ENCODE results near the gene PADI6.

DNA sequence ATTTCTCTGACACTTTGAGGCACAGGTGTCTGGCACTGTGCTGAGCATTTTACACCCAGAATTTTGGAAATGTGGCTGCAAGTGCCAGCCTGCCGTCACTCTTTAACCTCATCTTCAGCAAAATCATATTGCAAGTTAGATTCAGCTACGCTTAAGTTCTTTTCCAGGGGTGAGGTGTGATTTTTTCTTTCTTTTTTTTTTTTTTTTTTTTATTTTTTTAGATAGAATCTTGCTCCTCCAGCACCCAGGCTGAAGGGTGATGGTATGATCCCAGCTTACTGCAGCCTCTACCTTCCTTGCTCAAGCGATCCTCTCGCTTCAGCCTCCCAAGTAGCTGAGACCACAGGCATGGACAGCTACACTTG is 70.0 kb downstream of the PADI6 start:
- TF ChIP-seq, protein P1, sequence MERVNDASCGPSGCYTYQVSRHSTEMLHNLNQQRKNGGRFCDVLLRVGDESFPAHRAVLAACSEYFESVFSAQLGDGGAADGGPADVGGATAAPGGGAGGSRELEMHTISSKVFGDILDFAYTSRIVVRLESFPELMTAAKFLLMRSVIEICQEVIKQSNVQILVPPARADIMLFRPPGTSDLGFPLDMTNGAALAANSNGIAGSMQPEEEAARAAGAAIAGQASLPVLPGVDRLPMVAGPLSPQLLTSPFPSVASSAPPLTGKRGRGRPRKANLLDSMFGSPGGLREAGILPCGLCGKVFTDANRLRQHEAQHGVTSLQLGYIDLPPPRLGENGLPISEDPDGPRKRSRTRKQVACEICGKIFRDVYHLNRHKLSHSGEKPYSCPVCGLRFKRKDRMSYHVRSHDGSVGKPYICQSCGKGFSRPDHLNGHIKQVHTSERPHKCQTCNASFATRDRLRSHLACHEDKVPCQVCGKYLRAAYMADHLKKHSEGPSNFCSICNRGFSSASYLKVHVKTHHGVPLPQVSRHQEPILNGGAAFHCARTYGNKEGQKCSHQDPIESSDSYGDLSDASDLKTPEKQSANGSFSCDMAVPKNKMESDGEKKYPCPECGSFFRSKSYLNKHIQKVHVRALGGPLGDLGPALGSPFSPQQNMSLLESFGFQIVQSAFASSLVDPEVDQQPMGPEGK (CRISPR knock-in tag; IDR thresholded peaks at IDR 0.05; ENCODE audit: borderline replicate concordance), result no peak
- no peak for TF ChIP-seq ZFP3 (CRISPR knock-in tag; IDR thresholded peaks at IDR 0.05)
- TF ChIP-seq ZFP30 (CRISPR knock-in tag; IDR thresholded peaks at IDR 0.05), result no peak
- TF ChIP-seq, protein P2, sequence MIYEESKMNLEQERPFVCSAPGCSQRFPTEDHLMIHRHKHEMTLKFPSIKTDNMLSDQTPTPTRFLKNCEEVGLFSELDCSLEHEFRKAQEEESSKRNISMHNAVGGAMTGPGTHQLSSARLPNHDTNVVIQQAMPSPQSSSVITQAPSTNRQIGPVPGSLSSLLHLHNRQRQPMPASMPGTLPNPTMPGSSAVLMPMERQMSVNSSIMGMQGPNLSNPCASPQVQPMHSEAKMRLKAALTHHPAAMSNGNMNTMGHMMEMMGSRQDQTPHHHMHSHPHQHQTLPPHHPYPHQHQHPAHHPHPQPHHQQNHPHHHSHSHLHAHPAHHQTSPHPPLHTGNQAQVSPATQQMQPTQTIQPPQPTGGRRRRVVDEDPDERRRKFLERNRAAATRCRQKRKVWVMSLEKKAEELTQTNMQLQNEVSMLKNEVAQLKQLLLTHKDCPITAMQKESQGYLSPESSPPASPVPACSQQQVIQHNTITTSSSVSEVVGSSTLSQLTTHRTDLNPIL (CRISPR knock-in tag; IDR thresholded peaks at IDR 0.05; ENCODE audit: low read depth), result no peak
- no peak for TF ChIP-seq ISL1 (CRISPR knock-in tag; IDR thresholded peaks at IDR 0.05)
- no peak for TF ChIP-seq GLIS3 (CRISPR knock-in tag; IDR thresholded peaks at IDR 0.05)
- TF ChIP-seq ZNF565 (CRISPR knock-in tag; conservative IDR thresholded peaks at IDR 0.05; ENCODE audit: low read depth), result no peak
- no peak for TF ChIP-seq PPARA (CRISPR knock-in tag; IDR thresholded peaks at IDR 0.05; ENCODE audit: borderline replicate concordance)
- TF ChIP-seq, protein P3, sequence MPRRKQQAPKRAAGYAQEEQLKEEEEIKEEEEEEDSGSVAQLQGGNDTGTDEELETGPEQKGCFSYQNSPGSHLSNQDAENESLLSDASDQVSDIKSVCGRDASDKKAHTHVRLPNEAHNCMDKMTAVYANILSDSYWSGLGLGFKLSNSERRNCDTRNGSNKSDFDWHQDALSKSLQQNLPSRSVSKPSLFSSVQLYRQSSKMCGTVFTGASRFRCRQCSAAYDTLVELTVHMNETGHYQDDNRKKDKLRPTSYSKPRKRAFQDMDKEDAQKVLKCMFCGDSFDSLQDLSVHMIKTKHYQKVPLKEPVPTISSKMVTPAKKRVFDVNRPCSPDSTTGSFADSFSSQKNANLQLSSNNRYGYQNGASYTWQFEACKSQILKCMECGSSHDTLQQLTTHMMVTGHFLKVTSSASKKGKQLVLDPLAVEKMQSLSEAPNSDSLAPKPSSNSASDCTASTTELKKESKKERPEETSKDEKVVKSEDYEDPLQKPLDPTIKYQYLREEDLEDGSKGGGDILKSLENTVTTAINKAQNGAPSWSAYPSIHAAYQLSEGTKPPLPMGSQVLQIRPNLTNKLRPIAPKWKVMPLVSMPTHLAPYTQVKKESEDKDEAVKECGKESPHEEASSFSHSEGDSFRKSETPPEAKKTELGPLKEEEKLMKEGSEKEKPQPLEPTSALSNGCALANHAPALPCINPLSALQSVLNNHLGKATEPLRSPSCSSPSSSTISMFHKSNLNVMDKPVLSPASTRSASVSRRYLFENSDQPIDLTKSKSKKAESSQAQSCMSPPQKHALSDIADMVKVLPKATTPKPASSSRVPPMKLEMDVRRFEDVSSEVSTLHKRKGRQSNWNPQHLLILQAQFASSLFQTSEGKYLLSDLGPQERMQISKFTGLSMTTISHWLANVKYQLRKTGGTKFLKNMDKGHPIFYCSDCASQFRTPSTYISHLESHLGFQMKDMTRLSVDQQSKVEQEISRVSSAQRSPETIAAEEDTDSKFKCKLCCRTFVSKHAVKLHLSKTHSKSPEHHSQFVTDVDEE (CRISPR knock-in tag; IDR thresholded peaks at IDR 0.05), result no peak
- no peak for TF ChIP-seq ESRRG (CRISPR knock-in tag; IDR thresholded peaks at IDR 0.05)
- TF ChIP-seq SNAI2 (CRISPR knock-in tag; IDR thresholded peaks at IDR 0.05), result no peak
- no peak for TF ChIP-seq TOX (CRISPR knock-in tag; IDR thresholded peaks at IDR 0.05; ENCODE audit: borderline replicate concordance)
- no peak for TF ChIP-seq ARNTL (CRISPR knock-in tag; IDR thresholded peaks at IDR 0.05; ENCODE audit: borderline replicate concordance, low read depth)
- no peak for TF ChIP-seq OSR1 (CRISPR knock-in tag; IDR thresholded peaks at IDR 0.05)

Measured in SK-N-SH treated with all-trans-retinoic acid at 6 μM for 48 hours (cell line).